Fibroblast of pulmonary artery (primary cell): ENCODE measurements around the gene CHD6.

Source experiments
- DNase-seq: peaks from one replicate; pipeline ENCODE4 v3.0.0-alpha.2; 2010; ENCODE audit warnings: low read depth
- H3K4me3 ChIP-seq: replicated peaks from 2 replicates; pipeline ENCODE4 v1.5.1; 2011; ENCODE audit warnings: low read depth, mild to moderate bottlenecking, control low read depth, low read length, moderate library complexity
- CTCF ChIP-seq: IDR thresholded peaks from 2 replicates; pipeline ENCODE4 v1.5.1; 2011; ENCODE audit warnings: mild to moderate bottlenecking, control low read depth, low read length, inconsistent platforms; ENCODE audit errors: missing control alignments

CHD6 gene

GRCh38 chr20:41512624-41513023 lies 105.6 kb downstream of the CHD6 start:
- no peak overlapping the region for H3K4me3 ChIP-seq
- DNase-seq: no peak
- no peak for TF ChIP-seq CTCF

GRCh38 chr20:41510847-41511450 lies 107.2 kb downstream of the CHD6 start:
- H3K4me3 ChIP-seq: no peak overlapping the region
- DNase-seq: no peak
- TF ChIP-seq CTCF: no peak

GRCh38 chr20:41510224-41510623 lies 108.0 kb downstream of the CHD6 start:
- DNase-seq: no peak
- TF ChIP-seq CTCF: no peak
- no peak overlapping the region for H3K4me3 ChIP-seq

- DNase-seq: peak; percentile 66
- no peak for TF ChIP-seq CTCF
- H3K4me3 ChIP-seq: no peak overlapping the region
Measured at GRCh38 chr20:41509316-41510200, 108.6 kb downstream of the CHD6 start.

GRCh38 chr20:41508335-41508734 lies 109.8 kb downstream of the CHD6 start:
- DNase-seq: no peak
- TF ChIP-seq CTCF: no peak

GRCh38 chr20:41507851-41508250 lies 110.3 kb downstream of the CHD6 start:
- no peak for DNase-seq

More at GRCh38 chr20:41508335-41508734, 109.8 kb downstream of the CHD6 start:
- no peak overlapping the region for H3K4me3 ChIP-seq

More at GRCh38 chr20:41507851-41508250, 110.3 kb downstream of the CHD6 start:
- TF ChIP-seq CTCF: no peak
- H3K4me3 ChIP-seq: no peak overlapping the region
